Adrenal gland (tissue), 12 donors: ENCODE data around the gene SLC9C2. TPM values are rescaled to one million over a fixed set of nuclear protein-coding genes. Genes with fewer than 3 reads are reported as not detected.

Experiments
- DNase-seq, 7 donors: peaks; one replicate each; pipeline ENCODE4 v3.0.0-alpha.2; 2019 to 2020
- H3K27ac ChIP-seq, 5 donors: fragments of 200-600 bp; sonication (generic) in 4 of 5; 1 replicate in 3 of 5; 2 replicates in 2 of 5; pipeline versions ENCODE4 v1.5.1 to v1.8.0; 2016 to 2020; ENCODE audit warnings: mild to moderate bottlenecking in 1 of 5
- H3K27me3 ChIP-seq: fragments of 200-600 bp; 2 replicates; pipeline ENCODE4 v1.8.0; 2021
- H3K36me3 ChIP-seq, 2 donors: fragments of 200-600 bp; replicated peaks in 1 of 2; 1 replicate in 1 of 2; 2 replicates in 1 of 2; pipeline versions ENCODE4 v1.5.1 to v1.8.0; 2018 to 2022
- H3K4me1 ChIP-seq, 2 donors: fragments of 200-600 bp; replicated peaks in 1 of 2; 1 replicate in 1 of 2; 2 replicates in 1 of 2; pipeline versions ENCODE4 v1.5.1 to v1.8.0; 2018 to 2021
- H3K4me3 ChIP-seq, 4 donors: fragments of 200-600 bp; sonication (generic) in 3 of 4; one replicate each; pipeline ENCODE4 v1.5.1; 2016 to 2018
- H3K9me3 ChIP-seq, 3 donors: fragments of 200-600 bp; sonication (generic) in 1 of 3; replicated peaks in 1 of 3; 1 replicate in 2 of 3; 2 replicates in 1 of 3; pipeline versions ENCODE4 v1.5.1 to v1.8.0; 2016 to 2021
- POLR2A ChIP-seq, 2 donors: fragments of 450-650 bp; IDR thresholded peaks; one replicate each; pipeline ENCODE4 v1.6.1; 2017; ENCODE audit warnings: antibody characterized with exemption in 2 of 2, mild to moderate bottlenecking in 2 of 2, moderate library complexity in 1 of 2
- WGBS, 4 donors: extraction: QIAGEN DNeasy Blood & Tissue Kit in 2 of 4; methylation state at CpG; one replicate each; pipeline versions ENCODE4 v1.1.5 to v1.1.7; 2013 to 2017; 5-methylcytosine and 5-hydroxymethylcytosine counted together
- intact Hi-C, 2 donors: fragments of 100-400 bp; cut with DNase I; formaldehyde crosslinking; loops; one replicate each; pipeline versions ENCODE4 v1.14.1 to v1.15.0; 2022 to 2023
- polyA plus RNA-seq, 3 donors: library from polyadenylated mRNA; stranded (reverse); fragments of 200-250 nt in 2 of 3; fragments of 350-450 nt in 1 of 3; fragmentation: Illumina TruSeq in 1 of 3; extraction: RNeasy Lipid Tissue Mini Kit (QIAGEN cat#74804) in 1 of 3; gene quantifications; one replicate each; pipeline ENCODE4 v1.2.3, GENCODE V29; 2013 to 2014
- total RNA-seq, 9 donors: library from RNA; depleted of rRNA in 4 of 9; stranded (reverse); fragments of >200 nt in 4 of 9; fragments of 120-200 nt in 1 of 9; fragmentation: NEBNext Ultra II Directional in 1 of 9; extraction: Animal tissue kit (Norgen Biotek cat#: 25700) in 1 of 9; gene quantifications; one replicate each; pipeline versions ENCODE4 v1.1.0 to v1.2.4, GENCODE V29; 2013 to 2023
- TF ChIP-seq, protein P1 (sequence below), 6 experiments: fragments of 450-650 bp in 4 of 6; fragments of 200-600 bp in 2 of 6; sonication (generic) in 1 of 6; IDR thresholded peaks; 1 replicate in 5 of 6; 2 replicates in 1 of 6; pipeline versions ENCODE4 v1.5.1 to v1.8.0; 2016 to 2021; ENCODE audit warnings: antibody characterized with exemption in 6 of 6, mild to moderate bottlenecking in 2 of 6, moderate library complexity in 1 of 6
- donor health status: healthy with polysubstance abuse.
- donor health status: Bipolar disorder and iron deficiency.
- donor health status: DM: yes; HTN: yes; CAD: no.
- donor health status: DM: no; HTN: no; CAD: no.
- donor health status: DM: no; HTN: no; CAD: no.
- donor health status: DM: yes; HTN: yes; CAD: no.

The SLC9C2 gene
- total and polyA plus RNA-seq, 12 donors: 0.11 to 1.2 (median 0.33) TPM; not detected in 4

DNA sequence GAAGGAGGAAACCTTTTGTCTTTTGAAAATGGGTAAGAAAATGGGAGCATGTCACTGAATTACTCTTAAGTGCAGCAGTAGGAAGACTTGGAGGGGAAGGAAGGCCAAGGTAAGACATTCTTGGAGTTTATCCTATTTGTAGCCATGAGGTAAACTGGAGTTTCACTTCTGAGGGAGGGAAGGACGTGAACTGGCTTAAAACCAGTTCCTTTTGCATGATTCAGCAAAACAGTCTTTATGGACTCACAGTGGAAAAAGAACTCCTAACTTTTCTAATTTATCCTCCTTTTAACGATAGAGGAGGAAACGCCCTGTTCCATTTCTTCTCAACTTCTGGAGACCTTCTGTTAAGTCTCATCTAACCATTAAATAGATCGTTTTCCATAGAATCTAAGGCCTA is 123.2 kb downstream of the SLC9C2 start:
- H3K9me3 ChIP-seq: no peaks in the 10 kb centered on the region
- no peak for DNase-seq
- WGBS, 4 donors: 57 to 70% (median 64%) methylated on average over 4 of the region's 4 CpGs
- H3K4me3 ChIP-seq: peak overlapping the region in 1 of 4 donors; percentile 40
- no peaks in the 10 kb centered on the region for H3K27me3 ChIP-seq
- TF ChIP-seq, protein P1, sequence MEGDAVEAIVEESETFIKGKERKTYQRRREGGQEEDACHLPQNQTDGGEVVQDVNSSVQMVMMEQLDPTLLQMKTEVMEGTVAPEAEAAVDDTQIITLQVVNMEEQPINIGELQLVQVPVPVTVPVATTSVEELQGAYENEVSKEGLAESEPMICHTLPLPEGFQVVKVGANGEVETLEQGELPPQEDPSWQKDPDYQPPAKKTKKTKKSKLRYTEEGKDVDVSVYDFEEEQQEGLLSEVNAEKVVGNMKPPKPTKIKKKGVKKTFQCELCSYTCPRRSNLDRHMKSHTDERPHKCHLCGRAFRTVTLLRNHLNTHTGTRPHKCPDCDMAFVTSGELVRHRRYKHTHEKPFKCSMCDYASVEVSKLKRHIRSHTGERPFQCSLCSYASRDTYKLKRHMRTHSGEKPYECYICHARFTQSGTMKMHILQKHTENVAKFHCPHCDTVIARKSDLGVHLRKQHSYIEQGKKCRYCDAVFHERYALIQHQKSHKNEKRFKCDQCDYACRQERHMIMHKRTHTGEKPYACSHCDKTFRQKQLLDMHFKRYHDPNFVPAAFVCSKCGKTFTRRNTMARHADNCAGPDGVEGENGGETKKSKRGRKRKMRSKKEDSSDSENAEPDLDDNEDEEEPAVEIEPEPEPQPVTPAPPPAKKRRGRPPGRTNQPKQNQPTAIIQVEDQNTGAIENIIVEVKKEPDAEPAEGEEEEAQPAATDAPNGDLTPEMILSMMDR (IDR thresholded peaks at IDR 0.05): no peak
- no peak for TF ChIP-seq POLR2A (IDR thresholded peaks at IDR 0.05)
- H3K27ac ChIP-seq: peak overlapping the region in 3 of 5 donors; percentile 31 to 99 (median 98)
- peaks cover 0 to 40% of the 10 kb centered on the region in 2 donors for H3K36me3 ChIP-seq
- H3K4me1 ChIP-seq: peaks cover 26 to 49% of the 10 kb centered on the region in 2 donors
- intact Hi-C loops: no loop called here

GRCh38 chr1:173478094-173478674 is 124.7 kb downstream of the SLC9C2 start:
- TF ChIP-seq, protein P1 (IDR thresholded peaks at IDR 0.05): peak in 1 of 6 experiments; percentile 10
- peak in 1 of 2 donors; percentile 62 for TF ChIP-seq POLR2A (IDR thresholded peaks at IDR 0.05)
- peak overlapping the region in 3 of 4 donors; percentile 36 to 83 (median 74) for H3K4me3 ChIP-seq
- peak overlapping the region; percentile 89 to 99 (median 98) for H3K27ac ChIP-seq
- intact Hi-C loops: no loop called here
- H3K4me1 ChIP-seq: peaks cover 39 to 64% of the 10 kb centered on the region in 2 donors
- H3K27me3 ChIP-seq: no peaks in the 10 kb centered on the region
- H3K36me3 ChIP-seq: peaks cover 0 to 25% of the 10 kb centered on the region in 2 donors
- WGBS, 4 donors: 4 to 11% (median 6%) methylated on average over 6 to 9 of the region's 9 CpGs
- DNase-seq: peak; percentile 61 to 90 (median 83)
- no peaks in the 10 kb centered on the region for H3K9me3 ChIP-seq

DNA sequence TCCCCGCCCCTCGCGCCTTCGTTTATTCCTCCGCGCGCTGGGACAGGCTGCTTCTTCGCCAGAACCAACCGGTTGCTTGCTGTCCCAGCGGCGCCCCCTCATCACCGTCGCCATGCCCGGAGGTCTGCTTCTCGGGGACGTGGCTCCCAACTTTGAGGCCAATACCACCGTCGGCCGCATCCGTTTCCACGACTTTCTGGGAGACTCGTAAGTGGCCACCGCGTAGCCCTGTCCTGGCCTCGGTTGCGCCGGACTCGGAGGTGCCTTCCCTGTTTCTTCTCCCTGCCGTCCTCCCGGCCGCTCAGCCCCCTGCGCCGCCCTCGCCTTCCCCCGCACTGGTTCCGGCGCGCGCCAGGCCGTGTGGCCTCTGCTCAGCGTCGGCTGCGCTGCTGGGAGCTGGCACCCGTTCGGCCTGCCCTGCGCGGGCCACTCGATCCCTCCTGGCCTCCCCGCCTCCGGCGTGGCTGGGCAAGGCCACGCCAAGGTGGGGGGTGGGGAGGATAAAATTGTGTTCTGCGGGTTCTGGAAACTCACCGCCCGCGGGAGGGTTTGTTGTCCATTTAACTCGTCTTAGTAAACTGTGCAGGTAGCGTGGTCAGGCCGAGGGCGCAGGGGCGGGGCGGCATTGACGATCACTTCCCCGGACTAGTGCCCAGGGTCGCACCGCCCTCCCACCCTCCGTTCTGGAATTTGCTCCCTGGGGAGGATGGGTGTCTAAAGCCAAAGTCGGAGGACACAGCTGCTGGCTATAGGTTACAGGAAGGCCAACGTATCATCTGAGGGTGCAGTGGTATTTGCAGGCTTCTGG is 125.4 kb downstream of the SLC9C2 start, which contains the start of gene PRDX6:
PRDX6 (plus strand) TSS at position 50 of the 808 bp plus-strand sequence; CDS start at position 113, 63 bp downstream.
- Histone ChIP-seq H3K4me3 (peak within 1 kb of the TSS; percentile 37 to 87 (median 84)), H3K4me1 (peaks cover 39 to 68% of the 10 kb centered on the region in 2 donors), H3K27me3 (no peaks in the 10 kb centered on the region), H3K36me3 (peaks cover 0 to 18% of the 10 kb centered on the region in 2 donors), H3K9me3 (no peaks in the 10 kb centered on the region), H3K27ac (peak within 1 kb of the TSS; percentile 89 to 99 (median 98))
- TF ChIP-seq, protein P1 (IDR thresholded peaks at IDR 0.05): peak in 1 of 6 experiments; percentile 29
- peak; percentile 84 to 88 for TF ChIP-seq POLR2A (IDR thresholded peaks at IDR 0.05)
- intact Hi-C loops: no loop called here
- peak; percentile 63 to 92 (median 74) for DNase-seq
- 0% methylated on average over 5 to 69 of the region's 69 CpGs for WGBS, 4 donors

- Histone ChIP-seq H3K27me3 (no peaks in the 10 kb centered on the region), H3K4me3 (peak overlapping the region; percentile 37 to 87 (median 84)), H3K27ac (peak overlapping the region; percentile 89 to 99 (median 98)), H3K36me3 (peaks cover 0 to 11% of the 10 kb centered on the region in 2 donors), H3K9me3 (no peaks in the 10 kb centered on the region), H3K4me1 (peaks cover 39 to 68% of the 10 kb centered on the region in 2 donors)
- intact Hi-C loops: no loop called here
- 0 to 1% (median 1%) methylated on average over 23 to 62 of the region's 62 CpGs for WGBS, 4 donors
- TF ChIP-seq, protein P1 (IDR thresholded peaks at IDR 0.05): peak in 2 of 6 experiments; percentile 8 to 10
- peak; percentile 81 to 83 for TF ChIP-seq POLR2A (IDR thresholded peaks at IDR 0.05)
- DNase-seq: peak; percentile 93 to 98 (median 96)
Measured at GRCh38 chr1:173476665-173477285, 126.1 kb downstream of the SLC9C2 start.
